Calu3 (cell line): Measurements from ENCODE around the gene COL16A1. TPM values are rescaled to one million over a fixed set of nuclear protein-coding genes. Genes with fewer than 3 reads are reported as not detected.

ENCODE experiments used
- BruUV-seq: library from RNA; stranded (reverse); fragments of 400-500 nt; replicated peaks from 2 replicates; lab custom pipeline; 2021; lab: Mats Ljungman, UMichigan
- CTCF ChIA-PET: fragments of 300-600 bp; sonication (Branson Sonifier 250); formaldehyde crosslinking; loops from one replicate; lab custom pipeline; 2022; ENCODE audit warnings: antibody characterized with exemption; lab: Charles Lee
- DNase-seq: peaks from one replicate; pipeline ENCODE4 v3.0.0; 2022
- H3K27ac Mint-ChIP-seq: one replicate; pipeline ENCODE4 v1.8.0; 2022; ENCODE audit warnings: mixed read lengths; ENCODE audit not compliant: unreplicated experiment
- H3K27me3 Mint-ChIP-seq: one replicate; pipeline ENCODE4 v1.8.0; 2022; ENCODE audit warnings: mixed read lengths; ENCODE audit not compliant: unreplicated experiment
- H3K36me3 Mint-ChIP-seq: one replicate; pipeline ENCODE4 v1.8.0; 2022; ENCODE audit warnings: mild to moderate bottlenecking, moderate library complexity, mixed read lengths; ENCODE audit not compliant: insufficient read depth, unreplicated experiment
- H3K4me1 Mint-ChIP-seq: one replicate; pipeline ENCODE4 v1.8.0; 2022; ENCODE audit warnings: mild to moderate bottlenecking, low read depth, mixed read lengths; ENCODE audit not compliant: unreplicated experiment
- H3K4me3 Mint-ChIP-seq: one replicate; pipeline ENCODE4 v1.8.0; 2022; ENCODE audit warnings: mild to moderate bottlenecking, low read depth, moderate library complexity, mixed read lengths; ENCODE audit not compliant: unreplicated experiment
- H3K9me3 Mint-ChIP-seq: one replicate; pipeline ENCODE4 v1.8.0; 2022; ENCODE audit warnings: low read depth, mixed read lengths; ENCODE audit not compliant: unreplicated experiment
- CTCF ChIP-seq: fragments of 200-600 bp; IDR thresholded peaks from one replicate; pipeline ENCODE4 v1.8.0; 2022; ENCODE audit warnings: antibody characterized with exemption; ENCODE audit not compliant: unreplicated experiment
- intact Hi-C: fragments of 100-400 bp; cut with micrococcal nuclease; formaldehyde crosslinking; loops from one replicate; pipeline ENCODE4 v1.10.0; 2022; ENCODE audit not compliant: unreplicated experiment
- total RNA-seq: library from RNA; stranded (reverse); gene quantifications from 2 replicates; pipeline ENCODE4 v1.2.3, GENCODE V29; 2022

COL16A1 gene
- total RNA-seq, 1 experiment from 2014 or later = 3.8 TPM

GRCh38 chr1:31625561-31626222 is 78.1 kb downstream of the COL16A1 start:
- no peak for DNase-seq
- Mint-ChIP-seq H3K27ac (no peak overlapping the region), H3K27me3 (no peaks in the 10 kb centered on the region), H3K4me3 (no peak overlapping the region), H3K4me1 (no peaks in the 10 kb centered on the region), H3K9me3 (no peaks in the 10 kb centered on the region), H3K36me3 (peaks cover 27% of the 10 kb centered on the region)
- intact Hi-C loops = no loop called here
- CTCF ChIA-PET = interaction anchor here (0.6 to 1.1 kb wide), 2 partner anchors 19 to 228 kb away, joined by 3 to 4 read pairs; no protein-coding TSS in a partner anchor
- no TSS peak for BruUV-seq
- TF ChIP-seq CTCF = no peak

- H3K36me3 Mint-ChIP-seq = peaks cover 20% of the 10 kb centered on the region
- CTCF ChIA-PET = interaction anchor here (0.6 to 1.1 kb wide), 2 partner anchors 84 to 227 kb away, joined by 3 to 4 read pairs; no protein-coding TSS in a partner anchor
- no peak overlapping the region for H3K4me3 Mint-ChIP-seq
- no peaks in the 10 kb centered on the region for H3K27me3 Mint-ChIP-seq
- no peaks in the 10 kb centered on the region for H3K9me3 Mint-ChIP-seq
- no TSS peak for BruUV-seq
- H3K27ac Mint-ChIP-seq = no peak overlapping the region
- no peak for TF ChIP-seq CTCF
- no peaks in the 10 kb centered on the region for H3K4me1 Mint-ChIP-seq
- intact Hi-C loops = no loop called here
- DNase-seq = no peak
Measured at GRCh38 chr1:31624731-31625514, 78.9 kb downstream of the COL16A1 start.

- Mint-ChIP-seq H3K9me3 (no peaks in the 10 kb centered on the region), H3K27me3 (peaks cover 5% of the 10 kb centered on the region), H3K4me3 (no peak overlapping the region), H3K36me3 (peaks cover 16% of the 10 kb centered on the region), H3K27ac (no peak overlapping the region), H3K4me1 (no peaks in the 10 kb centered on the region)
- CTCF ChIA-PET = interaction anchor here (0.6 kb wide), 1 partner anchor 84 kb away, joined by 3 read pairs; no protein-coding TSS in a partner anchor
- intact Hi-C loops = no loop called here
- BruUV-seq = no TSS peak
- TF ChIP-seq CTCF = no peak
- no peak for DNase-seq
Measured at GRCh38 chr1:31624309-31624708, 79.5 kb downstream of the COL16A1 start.

GRCh38 chr1:31623365-31623764 is 80.5 kb downstream of the COL16A1 start:
- no peak for DNase-seq
- BruUV-seq = no TSS peak
- H3K4me1 Mint-ChIP-seq = no peaks in the 10 kb centered on the region
- CTCF ChIA-PET = interaction anchor here (0.7 kb wide), 1 partner anchor 83 kb away, joined by 3 read pairs; no protein-coding TSS in a partner anchor
- peaks cover 8% of the 10 kb centered on the region for H3K36me3 Mint-ChIP-seq
- peaks cover 15% of the 10 kb centered on the region for H3K27me3 Mint-ChIP-seq
- no peak for TF ChIP-seq CTCF
- no peak overlapping the region for H3K4me3 Mint-ChIP-seq
- H3K9me3 Mint-ChIP-seq = no peaks in the 10 kb centered on the region
- no peak overlapping the region for H3K27ac Mint-ChIP-seq
- intact Hi-C loops = no loop called here
